H9 (cell line): Measurements from ENCODE around the gene FIGNL2. TPM values are rescaled to one million over a fixed set of nuclear protein-coding genes. Genes with fewer than 3 reads are reported as not detected.

Experiments
- DNase-seq: peaks from one replicate; pipeline ENCODE4 v3.0.0-alpha.2; 2017
- H2AFZ ChIP-seq: one replicate; pipeline ENCODE4 v1.6.1; 2013; ENCODE audit warnings: mild to moderate bottlenecking, low read length, control low read depth, moderate library complexity
- H2AK5ac ChIP-seq: 2 replicates; pipeline ENCODE4 v1.6.1; 2013; ENCODE audit warnings: low read length, control low read depth, mixed read lengths; ENCODE audit not compliant: insufficient read length
- H2BK120ac ChIP-seq: one replicate; pipeline ENCODE4 v1.6.1; 2013; ENCODE audit warnings: low read depth, mild to moderate bottlenecking, low read length, control low read depth, inconsistent platforms; ENCODE audit not compliant: poor library complexity, severe bottlenecking
- H2BK12ac ChIP-seq: 2 replicates; pipeline ENCODE4 v1.6.1; 2013; ENCODE audit warnings: low read length, control low read depth, mixed read lengths, low read depth; ENCODE audit not compliant: insufficient read length
- H2BK15ac ChIP-seq: 2 replicates; pipeline ENCODE4 v1.6.1; 2013; ENCODE audit warnings: low read depth, low read length, control low read depth
- H2BK20ac ChIP-seq: one replicate; pipeline ENCODE4 v1.6.1; 2013; ENCODE audit warnings: low read depth, mild to moderate bottlenecking, low read length, control low read depth, inconsistent platforms; ENCODE audit not compliant: poor library complexity, severe bottlenecking
- H2BK5ac ChIP-seq: 2 replicates; pipeline ENCODE4 v1.6.1; 2013; ENCODE audit warnings: low read length, control low read depth, mixed read lengths; ENCODE audit not compliant: insufficient read length
- H3K14ac ChIP-seq: 2 replicates; pipeline ENCODE4 v1.6.1; 2013; ENCODE audit warnings: low read length, control low read depth; ENCODE audit not compliant: insufficient read depth
- H3K18ac ChIP-seq: 2 replicates; pipeline ENCODE4 v1.6.1; 2013; ENCODE audit warnings: low read depth, mild to moderate bottlenecking, mixed read lengths, low read length, control low read depth; ENCODE audit not compliant: insufficient read length
- H3K23ac ChIP-seq: 2 replicates; pipeline ENCODE4 v1.6.1; 2013; ENCODE audit warnings: low read length, control low read depth, mixed read lengths, low read depth; ENCODE audit not compliant: insufficient read length
- H3K23me2 ChIP-seq: 2 replicates; pipeline ENCODE4 v1.6.1; 2013; ENCODE audit warnings: low read depth, mild to moderate bottlenecking, mixed read lengths, low read length, control low read depth; ENCODE audit not compliant: insufficient read length, poor library complexity, severe bottlenecking
- H3K27ac ChIP-seq: 2 replicates; pipeline ENCODE4 v1.5.1; 2013; ENCODE audit warnings: low read length, control low read depth, mixed read lengths, low read depth; ENCODE audit not compliant: insufficient read length
- H3K27me3 ChIP-seq: 2 replicates; pipeline ENCODE4 v1.6.1; 2013; ENCODE audit warnings: low read length, control low read depth, inconsistent platforms; ENCODE audit not compliant: insufficient read depth
- H3K4ac ChIP-seq: 2 replicates; pipeline ENCODE4 v1.6.1; 2013; ENCODE audit warnings: low read depth, mild to moderate bottlenecking, control low read depth, inconsistent platforms, low read length, moderate library complexity
- H3K4me1 ChIP-seq: 2 replicates; pipeline ENCODE4 v1.6.1; 2013; ENCODE audit warnings: low read length, control low read depth, inconsistent platforms; ENCODE audit not compliant: insufficient read depth
- H3K4me2 ChIP-seq: 2 replicates; pipeline ENCODE4 v1.6.1; 2013; ENCODE audit warnings: low read length, control low read depth, mixed read lengths; ENCODE audit not compliant: insufficient read length, insufficient read depth
- H3K56ac ChIP-seq: 2 replicates; pipeline ENCODE4 v1.6.1; 2013; ENCODE audit warnings: low read depth, mild to moderate bottlenecking, mixed read lengths, low read length, control low read depth; ENCODE audit not compliant: insufficient read length
- H3K79me1 ChIP-seq: 2 replicates; pipeline ENCODE4 v1.6.1; 2013; ENCODE audit warnings: low read depth, mild to moderate bottlenecking, moderate library complexity, low read length, control low read depth, inconsistent platforms; ENCODE audit not compliant: insufficient read depth, poor library complexity, severe bottlenecking
- H3K79me2 ChIP-seq: 2 replicates; pipeline ENCODE4 v1.6.1; 2013; ENCODE audit warnings: low read length, control low read depth, inconsistent platforms; ENCODE audit not compliant: insufficient read depth
- H3K9ac ChIP-seq: 2 replicates; pipeline ENCODE4 v1.6.1; 2013; ENCODE audit warnings: low read length, control low read depth, mixed read lengths; ENCODE audit not compliant: insufficient read length; ENCODE audit errors: extremely low read depth
- H3K9me3 ChIP-seq: one replicate; pipeline ENCODE4 v1.6.1; 2013; ENCODE audit warnings: low read depth, low read length, inconsistent platforms; ENCODE audit not compliant: control insufficient read depth
- H3T11ph ChIP-seq: one replicate; pipeline ENCODE4 v1.6.1; 2013; ENCODE audit warnings: mild to moderate bottlenecking, low read length, control low read depth, inconsistent platforms
- H4K20me1 ChIP-seq: one replicate; pipeline ENCODE4 v1.6.1; 2013; ENCODE audit not compliant: control insufficient read depth, insufficient read length, insufficient read depth
- H4K5ac ChIP-seq: 2 replicates; pipeline ENCODE4 v1.6.1; 2013; ENCODE audit warnings: low read depth, mild to moderate bottlenecking, mixed read lengths, low read length, control low read depth; ENCODE audit not compliant: insufficient read length
- H4K8ac ChIP-seq: replicated peaks from 2 replicates; pipeline ENCODE4 v1.6.1; 2013; ENCODE audit warnings: low read length, control low read depth, mixed read lengths, low read depth; ENCODE audit not compliant: insufficient read length
- H4K91ac ChIP-seq: 2 replicates; pipeline ENCODE4 v1.6.1; 2013; ENCODE audit warnings: low read depth, mild to moderate bottlenecking, moderate library complexity, mixed read lengths, low read length, control low read depth; ENCODE audit not compliant: insufficient read length
- H3K27ac Mint-ChIP-seq, 3 experiments: 2 replicates in 2 of 3; 3 replicates in 1 of 3; pipeline ENCODE4 v1.8.0; 2020 to 2021; ENCODE audit warnings: mixed read lengths in 3 of 3, mild to moderate bottlenecking in 1 of 3, moderate library complexity in 1 of 3
- H3K27me3 Mint-ChIP-seq: 2 replicates; pipeline ENCODE4 v1.8.0; 2021; ENCODE audit warnings: low read depth, mild to moderate bottlenecking, moderate library complexity, mixed read lengths
- H3K36me3 Mint-ChIP-seq, 3 experiments: 2 replicates in 2 of 3; 3 replicates in 1 of 3; pipeline ENCODE4 v1.8.0; 2020 to 2021; ENCODE audit warnings: low read depth in 3 of 3, mixed read lengths in 3 of 3; ENCODE audit not compliant: insufficient read depth in 1 of 3
- H3K4me1 Mint-ChIP-seq, 2 experiments: 2 replicates each; pipeline ENCODE4 v1.8.0; 2020; ENCODE audit warnings: mixed read lengths in 2 of 2
- H3K4me3 Mint-ChIP-seq, 2 experiments: 2 replicates in 1 of 2; 3 replicates in 1 of 2; pipeline ENCODE4 v1.8.0; 2020 to 2021; ENCODE audit warnings: mild to moderate bottlenecking in 2 of 2, mixed read lengths in 2 of 2, moderate library complexity in 1 of 2
- H3K9me3 Mint-ChIP-seq, 2 experiments: 2 replicates in 1 of 2; 3 replicates in 1 of 2; pipeline ENCODE4 v1.8.0; 2020; ENCODE audit warnings: mild to moderate bottlenecking in 2 of 2, mixed read lengths in 2 of 2, moderate library complexity in 1 of 2
- CTCF ChIP-seq: fragments of 200-600 bp; sonication (generic); conservative IDR thresholded peaks from 3 replicates; pipeline ENCODE4 v1.8.0; 2021; ENCODE audit warnings: antibody characterized with exemption, mild to moderate bottlenecking
- WGBS: extraction: QIAGEN DNeasy Blood & Tissue Kit; methylation state at CpG from one replicate; pipeline ENCODE4 v1.1.7; 2013; ENCODE audit warnings: missing lambda C conversion rate, low lambda C conversion rate, mixed read lengths; ENCODE audit not compliant: insufficient read length; ENCODE audit errors: extremely low coverage; 5-methylcytosine and 5-hydroxymethylcytosine counted together
- total RNA-seq: library from RNA; stranded (reverse); gene quantifications from 2 replicates; pipeline ENCODE4 v1.2.1, GENCODE V29; 2021

FIGNL2 gene
- total RNA-seq, 1 experiment from 2014 or later = 19.7 TPM

- Histone ChIP-seq H2AFZ (no peak overlapping the region), H3K18ac (no peak overlapping the region), H3T11ph (no peak overlapping the region), H3K14ac (no peak overlapping the region), H2BK12ac (no peak overlapping the region), H4K8ac (no peak overlapping the region), H4K20me1 (no peaks in the 10 kb centered on the region), H3K9me3 (no peaks in the 10 kb centered on the region), H3K4ac (no peak overlapping the region), H3K27ac (no peak overlapping the region), H2BK15ac (no peak overlapping the region), H3K79me1 (no peaks in the 10 kb centered on the region), H3K56ac (no peak overlapping the region), H2AK5ac (no peak overlapping the region), H3K9ac (no peak overlapping the region), H2BK120ac (no peak overlapping the region), H4K91ac (no peak overlapping the region), H4K5ac (no peak overlapping the region), H2BK5ac (no peak overlapping the region), H3K79me2 (no peaks in the 10 kb centered on the region), H3K4me1 (peaks cover 7% of the 10 kb centered on the region), H3K4me2 (no peak overlapping the region), H3K23me2 (no peaks in the 10 kb centered on the region), H3K23ac (no peak overlapping the region), H3K27me3 (no peaks in the 10 kb centered on the region), H2BK20ac (no peak overlapping the region)
- Mint-ChIP-seq H3K4me1 (peaks cover 74 to 84% of the 10 kb centered on the region in 2 experiments), H3K36me3 (peaks cover 0 to 5% (median 3%) of the 10 kb centered on the region in 3 experiments; a peak in 4 of 7 replicates), H3K27me3 (peaks cover 13% of the 10 kb centered on the region), H3K9me3 (no peaks in the 10 kb centered on the region), H3K4me3 (no peak overlapping the region), H3K27ac (no peak overlapping the region)
- no peak for DNase-seq
- no peak for TF ChIP-seq CTCF
- WGBS = no CpG with 5 or more reads among the region's 11 CpGs
These were observed 14.1 kb downstream of the FIGNL2 start for GRCh38 chr12:51834411-51834810.
